Measurements from ENCODE around the gene REC8. TPM values are rescaled to one million over a fixed set of nuclear protein-coding genes. Genes with fewer than 3 reads are reported as not detected.

Gene REC8
- total and polyA plus RNA-seq, 9 donors, result 4.9 to 75.4 (median 8.1) TPM

DNA sequence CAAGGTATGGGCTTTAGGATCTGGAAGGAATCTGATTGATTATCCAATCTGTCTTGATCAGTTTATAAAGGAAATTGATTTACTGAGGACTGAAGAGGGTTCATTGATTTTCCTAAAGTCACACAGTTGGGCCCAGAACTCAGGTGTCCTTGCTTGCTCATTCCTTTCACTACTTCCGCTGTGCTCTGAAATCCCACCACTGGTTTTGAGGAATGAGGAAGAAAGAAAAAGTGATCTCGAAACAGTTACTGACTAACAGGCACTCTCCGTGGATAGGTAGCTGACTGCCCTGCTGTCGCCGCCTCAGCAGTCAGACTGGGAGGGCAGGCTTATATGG lies 41.5 kb upstream of the REC8 start, which contains the start of gene FITM1:
FITM1 (plus strand) TSS at position 280 of the 337 bp plus-strand sequence. CDS start 905 bp downstream, outside the sequence.
- intact Hi-C loops (cut with DNase I), result no loop called here
- Histone ChIP-seq H3K36me3 (no peaks in the 10 kb centered on the region), H3K27me3 (no peaks in the 10 kb centered on the region), H3K4me1 (ENCODE audit: insufficient read depth) (no peaks in the 10 kb centered on the region), H3K4me3 (no peak within 1 kb of the TSS), H3K27ac (no peak within 1 kb of the TSS), H3K9me3 (no peaks in the 10 kb centered on the region)
- DNase-seq, result peak in 1 of 5 donors; percentile 15
- no peak for TF ChIP-seq POLR2A (IDR thresholded peaks at IDR 0.05)
- no peak for TF ChIP-seq CTCF (IDR thresholded peaks at IDR 0.05)
- TF ChIP-seq EP300 (IDR thresholded peaks at IDR 0.05), result no peak
- 92 to 95% (median 93%) methylated on average over 5 of the region's 5 CpGs for WGBS, 3 donors

DNA sequence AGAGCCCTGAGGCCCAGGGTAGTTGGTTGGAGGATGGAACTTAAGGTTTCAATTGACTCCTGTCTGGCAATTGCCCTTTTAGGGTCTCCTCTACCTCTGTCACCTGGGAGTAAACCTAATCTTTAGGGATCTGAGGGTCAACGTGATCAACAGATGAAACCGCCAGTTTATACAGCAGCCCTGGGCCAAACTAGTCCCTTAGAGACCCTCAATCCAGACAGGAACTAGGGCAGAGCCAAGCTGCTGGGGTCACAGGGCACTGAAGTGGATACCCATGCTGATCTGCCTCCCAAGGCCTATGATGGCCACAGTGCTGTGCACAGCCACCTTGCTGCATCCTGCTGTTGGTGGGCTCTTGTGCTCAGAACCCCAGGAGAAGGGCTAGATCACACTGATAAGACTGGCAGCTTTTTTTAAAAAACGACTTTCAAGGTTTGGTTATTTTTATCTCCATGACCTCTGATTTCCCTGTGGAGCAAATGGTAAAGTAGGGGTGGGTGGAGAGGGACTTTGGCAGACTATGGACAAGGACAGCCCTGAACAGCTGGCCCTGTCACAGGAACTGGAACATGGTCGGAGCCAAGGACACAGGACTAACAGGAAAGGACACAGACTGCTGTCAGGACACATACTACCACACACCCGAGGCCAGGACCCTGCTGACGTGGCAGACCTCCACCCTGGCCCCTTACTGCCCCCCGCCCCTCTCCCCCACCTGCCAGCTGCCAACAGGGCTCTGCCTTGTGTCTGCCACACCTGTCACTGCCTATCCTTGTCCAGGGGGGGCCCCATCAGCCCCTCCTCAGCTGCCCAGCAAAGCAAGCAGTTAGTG lies 40.9 kb upstream of the REC8 start:
- H3K9me3 ChIP-seq, result no peaks in the 10 kb centered on the region
- intact Hi-C loops (cut with DNase I), result no loop called here
- H3K36me3 ChIP-seq, result no peaks in the 10 kb centered on the region
- DNase-seq, result peak in 2 of 5 donors; percentile 16 to 29
- TF ChIP-seq EP300 (IDR thresholded peaks at IDR 0.05), result no peak
- no peak for TF ChIP-seq POLR2A (IDR thresholded peaks at IDR 0.05)
- TF ChIP-seq CTCF (IDR thresholded peaks at IDR 0.05), result no peak
- H3K4me1 ChIP-seq (ENCODE audit: insufficient read depth), result peaks cover 1% of the 10 kb centered on the region
- no peak overlapping the region for H3K27ac ChIP-seq
- 60 to 62% (median 62%) methylated on average over 7 of the region's 7 CpGs for WGBS, 3 donors
- no peak overlapping the region for H3K4me3 ChIP-seq
- no peaks in the 10 kb centered on the region for H3K27me3 ChIP-seq

DNA sequence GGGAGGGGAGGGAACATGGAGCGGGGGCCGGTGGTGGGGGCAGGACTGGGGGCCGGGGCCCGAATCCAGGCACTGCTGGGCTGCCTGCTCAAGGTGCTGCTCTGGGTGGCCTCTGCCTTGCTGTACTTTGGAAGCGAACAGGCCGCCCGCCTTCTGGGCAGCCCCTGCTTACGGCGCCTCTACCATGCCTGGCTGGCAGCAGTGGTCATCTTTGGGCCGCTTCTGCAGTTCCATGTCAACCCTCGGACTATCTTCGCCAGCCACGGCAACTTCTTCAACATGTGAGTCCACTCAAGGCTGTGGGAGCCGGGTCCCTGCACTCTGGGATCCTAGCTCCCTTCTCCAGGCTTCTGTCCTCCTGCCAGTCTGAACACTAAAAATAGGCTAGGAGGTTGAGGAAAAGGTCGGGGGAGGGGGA lies 40.3 kb upstream of the REC8 start:
- no peaks in the 10 kb centered on the region for H3K36me3 ChIP-seq
- no peak overlapping the region for H3K4me3 ChIP-seq
- no peaks in the 10 kb centered on the region for H3K27me3 ChIP-seq
- H3K9me3 ChIP-seq, result no peaks in the 10 kb centered on the region
- WGBS, 3 donors, result 82 to 87% (median 85%) methylated on average over 11 to 15 of the region's 15 CpGs
- intact Hi-C loops (cut with DNase I), result no loop called here
- peak in 1 of 5 donors; percentile 30 for DNase-seq
- no peak for TF ChIP-seq EP300 (IDR thresholded peaks at IDR 0.05)
- no peak for TF ChIP-seq CTCF (IDR thresholded peaks at IDR 0.05)
- TF ChIP-seq POLR2A (IDR thresholded peaks at IDR 0.05), result no peak
- no peak overlapping the region for H3K27ac ChIP-seq
- peaks cover 2% of the 10 kb centered on the region for H3K4me1 ChIP-seq (ENCODE audit: insufficient read depth)

DNA sequence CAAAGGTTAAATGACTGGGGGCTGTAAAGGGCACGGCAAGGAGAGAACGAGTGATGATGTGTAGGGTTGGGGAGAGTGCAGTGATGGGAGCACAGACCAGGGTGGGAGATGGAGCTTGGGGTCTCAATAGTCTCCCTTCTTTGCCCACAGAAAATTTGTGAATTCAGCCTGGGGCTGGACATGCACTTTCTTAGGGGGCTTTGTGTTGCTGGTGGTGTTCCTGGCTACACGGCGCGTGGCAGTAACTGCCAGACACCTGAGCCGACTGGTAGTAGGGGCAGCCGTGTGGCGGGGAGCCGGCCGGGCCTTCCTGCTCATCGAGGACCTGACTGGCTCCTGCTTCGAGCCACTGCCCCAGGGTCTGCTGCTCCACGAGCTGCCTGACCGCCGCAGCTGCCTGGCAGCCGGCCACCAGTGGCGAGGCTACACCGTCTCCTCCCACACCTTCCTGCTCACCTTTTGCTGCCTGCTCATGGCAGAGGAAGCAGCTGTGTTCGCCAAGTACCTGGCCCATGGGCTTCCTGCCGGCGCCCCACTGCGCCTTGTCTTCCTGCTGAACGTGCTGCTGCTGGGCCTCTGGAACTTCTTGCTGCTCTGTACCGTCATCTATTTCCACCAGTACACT lies 39.7 kb upstream of the REC8 start:
- Histone ChIP-seq H3K9me3 (no peaks in the 10 kb centered on the region), H3K27ac (no peak overlapping the region), H3K36me3 (no peaks in the 10 kb centered on the region), H3K4me3 (no peak overlapping the region), H3K4me1 (ENCODE audit: insufficient read depth) (peaks cover 7% of the 10 kb centered on the region), H3K27me3 (no peaks in the 10 kb centered on the region)
- DNase-seq, result peak in 1 of 5 donors; percentile 39
- TF ChIP-seq CTCF (IDR thresholded peaks at IDR 0.05), result no peak
- no peak for TF ChIP-seq POLR2A (IDR thresholded peaks at IDR 0.05)
- no peak for TF ChIP-seq EP300 (IDR thresholded peaks at IDR 0.05)
- WGBS, 3 donors, result 70 to 75% (median 72%) methylated on average over 22 to 24 of the region's 24 CpGs
- intact Hi-C loops (cut with DNase I), result no loop called here

Measured in ovary (tissue), 9 donors.